GM04504 (cell line): ENCODE results near the gene HPN.
"Not testable (repeated sequence)": the region's sequence is repeated elsewhere in the genome, so short reads cannot be mapped to it uniquely, and the experiment has no call there.

Source experiments
- DNase-seq: peaks from one replicate; pipeline ENCODE4 v3.0.0-alpha.2; 2012; ENCODE audit warnings: low read depth

The HPN gene

GRCh38 chr19:35027851-35028599 lies 13.5 kb upstream of the HPN start:
- no peak for DNase-seq

- DNase-seq: not testable (repeated sequence)
These were observed 13.0 kb upstream of the HPN start for GRCh38 chr19:35028600-35028885.

GRCh38 chr19:35029275-35029736 lies 12.2 kb upstream of the HPN start:
- not testable (repeated sequence) for DNase-seq

- no peak for DNase-seq
These were observed 11.7 kb upstream of the HPN start for GRCh38 chr19:35029737-35030256.

- DNase-seq: no peak
These were observed 11.1 kb upstream of the HPN start, which contains the start of gene SCN1B for GRCh38 chr19:35030257-35031071. SCN1B (plus strand) TSS chr19:35030470; CDS start chr19:35030821, 351 bp downstream.

- no peak for DNase-seq
These were observed 10.2 kb upstream of the HPN start for GRCh38 chr19:35031072-35031881.

GRCh38 chr19:35032356-35032865 lies 9.1 kb upstream of the HPN start:
- DNase-seq: no peak

GRCh38 chr19:35033067-35034004 lies 8.2 kb upstream of the HPN start:
- no peak for DNase-seq

- DNase-seq: no peak
These were observed 7.5 kb upstream of the HPN start for GRCh38 chr19:35034005-35034502.

- DNase-seq: no peak
These were observed 6.7 kb upstream of the HPN start for GRCh38 chr19:35034588-35035382.

- DNase-seq: no peak
These were observed 3.6 kb upstream of the HPN start for GRCh38 chr19:35037716-35038622.

GRCh38 chr19:35038623-35039512 lies 2.7 kb upstream of the HPN start:
- no peak for DNase-seq

GRCh38 chr19:35039881-35040825 lies 1.4 kb upstream of the HPN start:
- no peak for DNase-seq

GRCh38 chr19:35040826-35041547 lies 534 bp upstream of the HPN start:
- DNase-seq: no peak

GRCh38 chr19:35042056-35042730 lies 672 bp downstream of the HPN start:
- no peak for DNase-seq
